T-helper 1 cell treated with Interleukin-12 subunit alpha and Interleukin-12 subunit beta and Interleukin-4 antibody, amounts not matched to agents 30 μg/mL and 1 μg/mL, for 36 hours (primary cell): ENCODE results near the gene VARS1.
"Not testable (repeated sequence)": the region's sequence is repeated elsewhere in the genome, so short reads cannot be mapped to it uniquely, and the experiment has no call there.

Source experiments
- H3K27ac Mint-ChIP-seq: one replicate; pipeline ENCODE4 v1.8.0; 2021; ENCODE audit warnings: mild to moderate bottlenecking, mixed read lengths
- H3K27me3 Mint-ChIP-seq: one replicate; pipeline ENCODE4 v1.8.0; 2021; ENCODE audit warnings: low read depth, mixed read lengths
- H3K36me3 Mint-ChIP-seq: one replicate; pipeline ENCODE4 v1.8.0; 2021; ENCODE audit warnings: low read depth, mixed read lengths
- H3K4me1 Mint-ChIP-seq: one replicate; pipeline ENCODE4 v1.8.0; 2021; ENCODE audit warnings: low read depth, mixed read lengths
- H3K4me3 Mint-ChIP-seq: one replicate; pipeline ENCODE4 v1.8.0; 2021; ENCODE audit warnings: mild to moderate bottlenecking, moderate library complexity, mixed read lengths
- H3K9me3 Mint-ChIP-seq: one replicate; pipeline ENCODE4 v1.8.0; 2021; ENCODE audit warnings: mixed read lengths

Gene VARS1

DNA sequence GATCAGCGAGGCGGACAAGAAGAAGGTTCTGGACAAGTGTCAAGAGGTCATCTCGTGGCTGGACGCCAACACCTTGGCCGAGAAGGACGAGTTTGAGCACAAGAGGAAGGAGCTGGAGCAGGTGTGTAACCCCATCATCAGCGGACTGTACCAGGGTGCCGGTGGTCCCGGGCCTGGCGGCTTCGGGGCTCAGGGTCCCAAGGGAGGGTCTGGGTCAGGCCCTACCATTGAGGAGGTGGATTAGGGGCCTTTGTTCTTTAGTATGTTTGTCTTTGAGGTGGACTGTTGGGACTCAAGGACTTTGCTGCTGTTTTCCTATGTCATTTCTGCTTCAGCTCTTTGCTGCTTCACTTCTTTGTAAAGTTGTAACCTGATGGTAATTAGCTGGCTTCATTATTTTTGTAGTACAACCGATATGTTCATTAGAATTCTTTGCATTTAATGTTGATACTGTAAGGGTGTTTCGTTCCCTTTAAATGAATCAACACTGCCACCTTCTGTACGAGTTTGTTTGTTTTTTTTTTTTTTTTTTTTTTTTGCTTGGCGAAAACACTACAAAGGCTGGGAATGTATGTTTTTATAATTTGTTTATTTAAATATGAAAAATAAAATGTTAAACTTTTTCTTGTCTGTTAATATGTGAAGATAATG, 34.2 kb upstream of the VARS1 start:
- H3K27me3 Mint-ChIP-seq: no peaks in the 10 kb centered on the region
- H3K4me3 Mint-ChIP-seq: peak overlapping the region; percentile 95
- H3K27ac Mint-ChIP-seq: peak overlapping the region; percentile 79
- H3K4me1 Mint-ChIP-seq: peaks cover 26% of the 10 kb centered on the region
- no peaks in the 10 kb centered on the region for H3K9me3 Mint-ChIP-seq
- H3K36me3 Mint-ChIP-seq: peaks cover 5% of the 10 kb centered on the region

GRCh38 chr6:31827286-31828079, 31.9 kb upstream of the VARS1 start, which contains the start of gene HSPA1B:
Gene HSPA1B (plus strand): TSS chr6:31827738. CDS start chr6:31827951, 213 bp downstream.
- H3K27ac Mint-ChIP-seq: peak within 1 kb of the TSS; percentile 96
- no peaks in the 10 kb centered on the region for H3K27me3 Mint-ChIP-seq
- H3K36me3 Mint-ChIP-seq: peaks cover 4% of the 10 kb centered on the region
- H3K4me3 Mint-ChIP-seq: peak within 1 kb of the TSS; percentile 86
- H3K4me1 Mint-ChIP-seq: peaks cover 34% of the 10 kb centered on the region
- H3K9me3 Mint-ChIP-seq: no peaks in the 10 kb centered on the region

DNA sequence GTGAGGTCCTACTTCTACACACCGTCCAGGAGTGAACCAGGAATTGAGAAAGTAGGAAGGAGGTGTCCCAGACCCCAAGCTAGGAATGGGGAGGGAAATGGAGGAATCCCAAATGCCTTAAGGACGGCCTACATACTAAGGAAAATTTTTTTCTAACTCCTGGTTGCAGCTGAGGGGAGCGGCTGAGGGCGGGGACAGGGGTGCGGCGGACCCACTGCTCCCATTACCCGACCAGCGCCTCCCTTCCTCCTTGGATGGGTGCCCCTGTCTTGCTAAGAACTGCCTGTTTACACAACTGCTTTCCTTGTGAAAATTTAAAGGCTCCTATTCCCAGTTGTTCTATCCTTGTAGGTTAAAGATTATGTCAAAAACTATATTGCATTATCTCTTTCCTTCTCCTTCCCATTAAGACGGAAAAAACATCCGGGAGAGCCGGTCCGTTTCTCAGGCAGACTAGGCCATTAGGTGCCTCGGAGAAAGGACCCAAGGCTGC, 31.3 kb upstream of the VARS1 start:
- peak overlapping the region; percentile 96 for H3K27ac Mint-ChIP-seq
- H3K4me1 Mint-ChIP-seq: peaks cover 39% of the 10 kb centered on the region
- H3K9me3 Mint-ChIP-seq: no peaks in the 10 kb centered on the region
- no peaks in the 10 kb centered on the region for H3K27me3 Mint-ChIP-seq
- peak overlapping the region; percentile 86 for H3K4me3 Mint-ChIP-seq
- peaks cover 7% of the 10 kb centered on the region for H3K36me3 Mint-ChIP-seq

DNA sequence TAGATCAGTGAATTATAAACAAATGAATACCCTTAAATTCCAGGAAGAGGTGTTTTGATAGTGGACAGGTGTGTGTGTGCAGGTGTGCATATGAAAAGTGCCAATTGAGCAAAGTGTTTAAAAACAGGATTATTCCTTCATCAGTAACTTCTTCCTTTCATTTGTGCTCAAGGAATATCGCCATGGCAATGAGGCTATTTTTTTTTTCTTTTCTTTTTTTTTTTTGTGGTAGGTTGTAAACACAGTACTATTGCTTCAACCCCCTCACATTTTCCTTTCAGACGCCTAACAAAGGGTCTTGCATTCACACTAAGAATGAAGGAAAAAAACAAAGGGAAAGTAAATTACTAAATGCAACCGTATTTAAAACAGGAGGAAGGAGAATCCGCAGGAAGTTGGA, 30.0 kb upstream of the VARS1 start:
- Mint-ChIP-seq H3K4me3 (peak overlapping the region; percentile 86), H3K9me3 (no peaks in the 10 kb centered on the region), H3K27ac (peak overlapping the region; percentile 96), H3K4me1 (peaks cover 38% of the 10 kb centered on the region), H3K27me3 (no peaks in the 10 kb centered on the region), H3K36me3 (peaks cover 7% of the 10 kb centered on the region)

GRCh38 chr6:31823592-31824196, 28.1 kb upstream of the VARS1 start:
- not testable (repeated sequence) for H3K4me3 Mint-ChIP-seq, H3K27me3 Mint-ChIP-seq
- peak overlapping the region; percentile 46 for H3K27ac Mint-ChIP-seq

DNA sequence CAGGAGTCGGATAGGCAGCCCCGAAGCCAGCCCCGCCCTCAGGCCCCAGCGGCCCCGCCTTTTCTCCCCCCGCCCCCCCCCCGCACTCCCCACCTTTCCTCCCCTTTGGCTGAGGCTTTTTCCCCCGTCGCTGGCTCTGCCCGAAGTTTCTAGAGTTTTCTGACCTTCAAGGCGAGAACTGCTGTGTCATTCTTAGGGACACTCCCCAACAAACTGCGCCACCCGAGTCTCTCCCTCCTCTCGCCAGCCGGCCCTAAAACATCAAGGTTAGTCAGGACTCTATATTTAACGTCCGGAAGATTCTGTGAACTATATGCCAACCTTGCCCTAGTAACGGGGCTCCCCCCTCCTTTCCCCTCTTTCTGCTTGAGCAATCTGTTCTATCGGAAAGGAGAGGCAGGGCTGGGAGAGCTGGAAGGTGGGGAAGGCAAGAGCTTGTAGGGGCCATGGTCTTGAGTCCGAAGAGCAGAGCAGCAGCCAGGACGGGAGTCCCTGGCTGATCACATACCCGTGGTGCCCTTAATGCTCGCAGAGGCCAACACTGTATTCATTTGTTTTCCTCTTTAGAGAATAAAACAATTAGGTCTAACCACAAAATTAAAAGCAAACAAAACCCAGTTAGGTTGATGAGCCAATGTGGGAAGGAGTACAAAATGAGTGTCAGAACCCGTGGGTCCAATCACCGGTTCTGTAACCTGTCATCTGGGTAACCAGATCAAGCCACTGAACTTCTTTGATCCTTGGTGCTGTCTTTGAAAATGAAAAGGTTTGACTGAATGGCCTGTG, 26.7 kb upstream of the VARS1 start:
- Mint-ChIP-seq H3K4me1 (peaks cover 55% of the 10 kb centered on the region), H3K27me3 (no peaks in the 10 kb centered on the region), H3K36me3 (peaks cover 18% of the 10 kb centered on the region), H3K9me3 (no peaks in the 10 kb centered on the region), H3K4me3 (peak overlapping the region; percentile 97), H3K27ac (peak overlapping the region; percentile 98)

More at GRCh38 chr6:31823592-31824196, 28.1 kb upstream of the VARS1 start:
- not testable (repeated sequence) for H3K36me3 Mint-ChIP-seq, H3K9me3 Mint-ChIP-seq
- peaks cover 43% of the 10 kb centered on the region for H3K4me1 Mint-ChIP-seq

GRCh38 chr6:31821301-31822035, 25.9 kb upstream of the VARS1 start:
- H3K36me3 Mint-ChIP-seq: peaks cover 18% of the 10 kb centered on the region
- H3K4me1 Mint-ChIP-seq: peaks cover 48% of the 10 kb centered on the region
- H3K27me3 Mint-ChIP-seq: no peaks in the 10 kb centered on the region
- peak overlapping the region; percentile 97 for H3K4me3 Mint-ChIP-seq
- no peaks in the 10 kb centered on the region for H3K9me3 Mint-ChIP-seq
- H3K27ac Mint-ChIP-seq: peak overlapping the region; percentile 98

DNA sequence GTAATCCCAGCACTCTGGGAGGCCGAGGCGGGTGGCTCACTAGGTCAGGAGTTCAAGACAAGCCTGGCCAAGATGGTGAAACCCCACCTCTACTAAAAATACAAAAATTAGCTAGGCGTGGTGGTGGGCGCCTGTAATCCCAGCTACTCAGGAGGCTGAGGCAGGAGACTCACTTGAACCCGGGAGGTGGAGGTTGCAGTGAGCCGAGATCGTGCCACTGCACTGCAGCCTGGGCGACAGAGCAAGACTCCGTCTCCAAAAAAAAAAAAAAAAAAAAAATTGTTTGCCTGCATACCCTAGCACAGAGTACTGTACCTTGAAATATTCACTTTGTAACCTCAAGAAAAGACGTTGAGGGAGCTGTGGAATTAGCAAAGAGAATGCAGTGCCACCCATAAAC, 24.8 kb upstream of the VARS1 start:
- Mint-ChIP-seq H3K4me3 (peak overlapping the region; percentile 97), H3K36me3 (peaks cover 18% of the 10 kb centered on the region), H3K4me1 (peaks cover 41% of the 10 kb centered on the region)
- H3K27me3 Mint-ChIP-seq, H3K27ac Mint-ChIP-seq, H3K9me3 Mint-ChIP-seq: not testable (repeated sequence)

GRCh38 chr6:31819871-31820299, 24.3 kb upstream of the VARS1 start:
- Mint-ChIP-seq H3K27ac (peak overlapping the region; percentile 75), H3K4me3 (peak overlapping the region; percentile 65), H3K36me3 (peaks cover 18% of the 10 kb centered on the region), H3K27me3 (no peaks in the 10 kb centered on the region), H3K4me1 (peaks cover 37% of the 10 kb centered on the region), H3K9me3 (no peaks in the 10 kb centered on the region)

GRCh38 chr6:31817929-31818511, 22.5 kb upstream of the VARS1 start:
- not testable (repeated sequence) for H3K27me3 Mint-ChIP-seq, H3K9me3 Mint-ChIP-seq
- Mint-ChIP-seq H3K27ac (peak overlapping the region; percentile 98), H3K4me1 (peaks cover 41% of the 10 kb centered on the region), H3K4me3 (peak overlapping the region; percentile 98), H3K36me3 (peaks cover 18% of the 10 kb centered on the region)

DNA sequence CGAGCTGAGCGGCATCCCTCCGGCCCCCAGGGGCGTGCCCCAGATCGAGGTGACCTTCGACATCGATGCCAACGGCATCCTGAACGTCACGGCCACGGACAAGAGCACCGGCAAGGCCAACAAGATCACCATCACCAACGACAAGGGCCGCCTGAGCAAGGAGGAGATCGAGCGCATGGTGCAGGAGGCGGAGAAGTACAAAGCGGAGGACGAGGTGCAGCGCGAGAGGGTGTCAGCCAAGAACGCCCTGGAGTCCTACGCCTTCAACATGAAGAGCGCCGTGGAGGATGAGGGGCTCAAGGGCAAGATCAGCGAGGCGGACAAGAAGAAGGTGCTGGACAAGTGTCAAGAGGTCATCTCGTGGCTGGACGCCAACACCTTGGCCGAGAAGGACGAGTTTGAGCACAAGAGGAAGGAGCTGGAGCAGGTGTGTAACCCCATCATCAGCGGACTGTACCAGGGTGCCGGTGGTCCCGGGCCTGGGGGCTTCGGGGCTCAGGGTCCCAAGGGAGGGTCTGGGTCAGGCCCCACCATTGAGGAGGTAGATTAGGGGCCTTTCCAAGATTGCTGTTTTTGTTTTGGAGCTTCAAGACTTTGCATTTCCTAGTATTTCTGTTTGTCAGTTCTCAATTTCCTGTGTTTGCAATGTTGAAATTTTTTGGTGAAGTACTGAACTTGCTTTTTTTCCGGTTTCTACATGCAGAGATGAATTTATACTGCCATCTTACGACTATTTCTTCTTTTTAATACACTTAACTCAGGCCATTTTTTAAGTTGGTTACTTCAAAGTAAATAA, 21.8 kb upstream of the VARS1 start:
- H3K27me3 Mint-ChIP-seq, H3K9me3 Mint-ChIP-seq: not testable (repeated sequence)
- Mint-ChIP-seq H3K27ac (peak overlapping the region; percentile 98), H3K4me1 (peaks cover 42% of the 10 kb centered on the region), H3K36me3 (peaks cover 18% of the 10 kb centered on the region), H3K4me3 (peak overlapping the region; percentile 98)

- H3K9me3 Mint-ChIP-seq: no peaks in the 10 kb centered on the region
- peak within 1 kb of the TSS; percentile 90 for H3K4me3 Mint-ChIP-seq
- peaks cover 38% of the 10 kb centered on the region for H3K4me1 Mint-ChIP-seq
- peaks cover 27% of the 10 kb centered on the region for H3K36me3 Mint-ChIP-seq
- no peaks in the 10 kb centered on the region for H3K27me3 Mint-ChIP-seq
- peak within 1 kb of the TSS; percentile 88 for H3K27ac Mint-ChIP-seq
Observed at GRCh38 chr6:31815025-31815838, 19.7 kb upstream of the VARS1 start, which contains the start of the genes HSPA1A and HSPA1L. Gene HSPA1A (plus strand): TSS chr6:31815543. CDS start chr6:31815757, 214 bp downstream. Gene HSPA1L (minus strand): TSS chr6:31815283. CDS start chr6:31811972, 3,311 bp downstream.
